H9 (cell line): ENCODE data around the gene OR1S2. TPM values are rescaled to one million over a fixed set of nuclear protein-coding genes. Genes with fewer than 3 reads are reported as not detected.

Experiments
- DNase-seq: peaks from one replicate; pipeline ENCODE4 v3.0.0-alpha.2; 2017
- H2AFZ ChIP-seq: one replicate; pipeline ENCODE4 v1.6.1; 2013; ENCODE audit warnings: mild to moderate bottlenecking, low read length, control low read depth, moderate library complexity
- H2AK5ac ChIP-seq: 2 replicates; pipeline ENCODE4 v1.6.1; 2013; ENCODE audit warnings: low read length, control low read depth, mixed read lengths; ENCODE audit not compliant: insufficient read length
- H2BK120ac ChIP-seq: one replicate; pipeline ENCODE4 v1.6.1; 2013; ENCODE audit warnings: low read depth, mild to moderate bottlenecking, low read length, control low read depth, inconsistent platforms; ENCODE audit not compliant: poor library complexity, severe bottlenecking
- H2BK12ac ChIP-seq: 2 replicates; pipeline ENCODE4 v1.6.1; 2013; ENCODE audit warnings: low read length, control low read depth, mixed read lengths, low read depth; ENCODE audit not compliant: insufficient read length
- H2BK15ac ChIP-seq: 2 replicates; pipeline ENCODE4 v1.6.1; 2013; ENCODE audit warnings: low read depth, low read length, control low read depth
- H2BK20ac ChIP-seq: one replicate; pipeline ENCODE4 v1.6.1; 2013; ENCODE audit warnings: low read depth, mild to moderate bottlenecking, low read length, control low read depth, inconsistent platforms; ENCODE audit not compliant: poor library complexity, severe bottlenecking
- H2BK5ac ChIP-seq: 2 replicates; pipeline ENCODE4 v1.6.1; 2013; ENCODE audit warnings: low read length, control low read depth, mixed read lengths; ENCODE audit not compliant: insufficient read length
- H3K14ac ChIP-seq: 2 replicates; pipeline ENCODE4 v1.6.1; 2013; ENCODE audit warnings: low read length, control low read depth; ENCODE audit not compliant: insufficient read depth
- H3K18ac ChIP-seq: 2 replicates; pipeline ENCODE4 v1.6.1; 2013; ENCODE audit warnings: low read depth, mild to moderate bottlenecking, mixed read lengths, low read length, control low read depth; ENCODE audit not compliant: insufficient read length
- H3K23ac ChIP-seq: 2 replicates; pipeline ENCODE4 v1.6.1; 2013; ENCODE audit warnings: low read length, control low read depth, mixed read lengths, low read depth; ENCODE audit not compliant: insufficient read length
- H3K23me2 ChIP-seq: 2 replicates; pipeline ENCODE4 v1.6.1; 2013; ENCODE audit warnings: low read depth, mild to moderate bottlenecking, mixed read lengths, low read length, control low read depth; ENCODE audit not compliant: insufficient read length, poor library complexity, severe bottlenecking
- H3K27ac ChIP-seq: 2 replicates; pipeline ENCODE4 v1.5.1; 2013; ENCODE audit warnings: low read length, control low read depth, mixed read lengths, low read depth; ENCODE audit not compliant: insufficient read length
- H3K27me3 ChIP-seq: 2 replicates; pipeline ENCODE4 v1.6.1; 2013; ENCODE audit warnings: low read length, control low read depth, inconsistent platforms; ENCODE audit not compliant: insufficient read depth
- H3K4ac ChIP-seq: 2 replicates; pipeline ENCODE4 v1.6.1; 2013; ENCODE audit warnings: low read depth, mild to moderate bottlenecking, control low read depth, inconsistent platforms, low read length, moderate library complexity
- H3K4me1 ChIP-seq: 2 replicates; pipeline ENCODE4 v1.6.1; 2013; ENCODE audit warnings: low read length, control low read depth, inconsistent platforms; ENCODE audit not compliant: insufficient read depth
- H3K4me2 ChIP-seq: 2 replicates; pipeline ENCODE4 v1.6.1; 2013; ENCODE audit warnings: low read length, control low read depth, mixed read lengths; ENCODE audit not compliant: insufficient read length, insufficient read depth
- H3K56ac ChIP-seq: 2 replicates; pipeline ENCODE4 v1.6.1; 2013; ENCODE audit warnings: low read depth, mild to moderate bottlenecking, mixed read lengths, low read length, control low read depth; ENCODE audit not compliant: insufficient read length
- H3K79me1 ChIP-seq: 2 replicates; pipeline ENCODE4 v1.6.1; 2013; ENCODE audit warnings: low read depth, mild to moderate bottlenecking, moderate library complexity, low read length, control low read depth, inconsistent platforms; ENCODE audit not compliant: insufficient read depth, poor library complexity, severe bottlenecking
- H3K79me2 ChIP-seq: 2 replicates; pipeline ENCODE4 v1.6.1; 2013; ENCODE audit warnings: low read length, control low read depth, inconsistent platforms; ENCODE audit not compliant: insufficient read depth
- H3K9ac ChIP-seq: 2 replicates; pipeline ENCODE4 v1.6.1; 2013; ENCODE audit warnings: low read length, control low read depth, mixed read lengths; ENCODE audit not compliant: insufficient read length; ENCODE audit errors: extremely low read depth
- H3K9me3 ChIP-seq: one replicate; pipeline ENCODE4 v1.6.1; 2013; ENCODE audit warnings: low read depth, low read length, inconsistent platforms; ENCODE audit not compliant: control insufficient read depth
- H3T11ph ChIP-seq: one replicate; pipeline ENCODE4 v1.6.1; 2013; ENCODE audit warnings: mild to moderate bottlenecking, low read length, control low read depth, inconsistent platforms
- H4K20me1 ChIP-seq: one replicate; pipeline ENCODE4 v1.6.1; 2013; ENCODE audit not compliant: control insufficient read depth, insufficient read length, insufficient read depth
- H4K5ac ChIP-seq: 2 replicates; pipeline ENCODE4 v1.6.1; 2013; ENCODE audit warnings: low read depth, mild to moderate bottlenecking, mixed read lengths, low read length, control low read depth; ENCODE audit not compliant: insufficient read length
- H4K8ac ChIP-seq: replicated peaks from 2 replicates; pipeline ENCODE4 v1.6.1; 2013; ENCODE audit warnings: low read length, control low read depth, mixed read lengths, low read depth; ENCODE audit not compliant: insufficient read length
- H4K91ac ChIP-seq: 2 replicates; pipeline ENCODE4 v1.6.1; 2013; ENCODE audit warnings: low read depth, mild to moderate bottlenecking, moderate library complexity, mixed read lengths, low read length, control low read depth; ENCODE audit not compliant: insufficient read length
- H3K27ac Mint-ChIP-seq, 3 experiments: 2 replicates in 2 of 3; 3 replicates in 1 of 3; pipeline ENCODE4 v1.8.0; 2020 to 2021; ENCODE audit warnings: mixed read lengths in 3 of 3, mild to moderate bottlenecking in 1 of 3, moderate library complexity in 1 of 3
- H3K27me3 Mint-ChIP-seq: 2 replicates; pipeline ENCODE4 v1.8.0; 2021; ENCODE audit warnings: low read depth, mild to moderate bottlenecking, moderate library complexity, mixed read lengths
- H3K36me3 Mint-ChIP-seq, 3 experiments: 2 replicates in 2 of 3; 3 replicates in 1 of 3; pipeline ENCODE4 v1.8.0; 2020 to 2021; ENCODE audit warnings: low read depth in 3 of 3, mixed read lengths in 3 of 3; ENCODE audit not compliant: insufficient read depth in 1 of 3
- H3K4me1 Mint-ChIP-seq, 2 experiments: 2 replicates each; pipeline ENCODE4 v1.8.0; 2020; ENCODE audit warnings: mixed read lengths in 2 of 2
- H3K4me3 Mint-ChIP-seq, 2 experiments: 2 replicates in 1 of 2; 3 replicates in 1 of 2; pipeline ENCODE4 v1.8.0; 2020 to 2021; ENCODE audit warnings: mild to moderate bottlenecking in 2 of 2, mixed read lengths in 2 of 2, moderate library complexity in 1 of 2
- H3K9me3 Mint-ChIP-seq, 2 experiments: 2 replicates in 1 of 2; 3 replicates in 1 of 2; pipeline ENCODE4 v1.8.0; 2020; ENCODE audit warnings: mild to moderate bottlenecking in 2 of 2, mixed read lengths in 2 of 2, moderate library complexity in 1 of 2
- WGBS: extraction: QIAGEN DNeasy Blood & Tissue Kit; methylation state at CpG from one replicate; pipeline ENCODE4 v1.1.7; 2013; ENCODE audit warnings: missing lambda C conversion rate, low lambda C conversion rate, mixed read lengths; ENCODE audit not compliant: insufficient read length; ENCODE audit errors: extremely low coverage; 5-methylcytosine and 5-hydroxymethylcytosine counted together
- total RNA-seq: library from RNA; stranded (reverse); gene quantifications from 2 replicates; pipeline ENCODE4 v1.2.1, GENCODE V29; 2021
- TF ChIP-seq, protein P1 (sequence below): fragments of 200-600 bp; sonication (generic); conservative IDR thresholded peaks from 3 replicates; pipeline ENCODE4 v1.8.0; 2021; ENCODE audit warnings: antibody characterized with exemption, mild to moderate bottlenecking

The OR1S2 gene
- total RNA-seq, 1 experiment from 2014 or later: not detected

DNA sequence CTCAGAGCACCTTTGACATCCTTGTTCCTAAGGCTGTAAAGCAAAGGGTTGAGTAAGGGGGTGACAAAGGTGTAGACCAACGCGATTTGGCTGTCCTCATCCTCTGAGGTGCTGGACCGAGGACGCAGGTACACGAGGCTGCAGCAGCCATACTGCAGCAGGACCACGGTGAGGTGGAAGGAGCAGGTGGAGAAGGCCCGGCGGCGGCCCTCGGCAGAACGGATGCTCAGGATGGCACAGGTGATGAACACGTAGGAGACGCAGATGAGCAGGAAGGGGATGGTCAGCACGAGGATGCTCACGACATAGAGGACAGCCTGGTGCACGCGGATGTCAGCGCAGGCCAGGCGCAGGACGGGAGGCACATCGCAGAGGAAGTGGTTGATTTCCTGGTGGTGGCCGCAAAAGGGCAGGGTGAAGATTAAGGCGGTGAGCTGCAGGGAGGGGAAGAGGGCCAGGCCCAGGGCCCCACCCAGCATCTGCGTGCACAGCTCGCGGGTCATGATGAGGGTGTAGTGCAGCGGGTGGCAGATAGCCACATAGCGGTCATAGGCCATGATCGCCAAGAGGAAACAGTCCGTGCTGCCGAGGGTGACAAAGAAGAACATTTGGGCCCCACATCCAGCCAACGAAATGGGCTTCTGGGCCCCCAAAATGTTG is 24.1 kb upstream of the OR1S2 start:
- Mint-ChIP-seq H3K36me3 (peaks cover 0 to 9% (median 0%) of the 10 kb centered on the region in 3 experiments; a peak in 3 of 7 replicates), H3K27me3 (no peaks in the 10 kb centered on the region), H3K9me3 (0 out of 5 replicates have a peak, but pooled peaks cover 0 to 3% of the 10 kb centered on the region in 2 experiments), H3K4me1 (no peaks in the 10 kb centered on the region), H3K27ac (no peak overlapping the region), H3K4me3 (no peak overlapping the region)
- no peaks in the 10 kb centered on the region for H3K9me3 ChIP-seq
- H3K79me2 ChIP-seq: no peaks in the 10 kb centered on the region
- no peak overlapping the region for H2BK12ac ChIP-seq
- H4K91ac ChIP-seq: no peak overlapping the region
- H3K56ac ChIP-seq: no peak overlapping the region
- H3K79me1 ChIP-seq: no peaks in the 10 kb centered on the region
- no CpG with 5 or more reads among the region's 32 CpGs for WGBS
- no peaks in the 10 kb centered on the region for H4K20me1 ChIP-seq
- H2BK120ac ChIP-seq: no peak overlapping the region
- H3K9ac ChIP-seq: no peak overlapping the region
- H3K23ac ChIP-seq: no peak overlapping the region
- H3K4me2 ChIP-seq: no peak overlapping the region
- no peak overlapping the region for H3K4ac ChIP-seq
- H3K18ac ChIP-seq: no peak overlapping the region
- H2BK5ac ChIP-seq: no peak overlapping the region
- no peak overlapping the region for H2BK15ac ChIP-seq
- no peak overlapping the region for H2AFZ ChIP-seq
- TF ChIP-seq, protein P1, sequence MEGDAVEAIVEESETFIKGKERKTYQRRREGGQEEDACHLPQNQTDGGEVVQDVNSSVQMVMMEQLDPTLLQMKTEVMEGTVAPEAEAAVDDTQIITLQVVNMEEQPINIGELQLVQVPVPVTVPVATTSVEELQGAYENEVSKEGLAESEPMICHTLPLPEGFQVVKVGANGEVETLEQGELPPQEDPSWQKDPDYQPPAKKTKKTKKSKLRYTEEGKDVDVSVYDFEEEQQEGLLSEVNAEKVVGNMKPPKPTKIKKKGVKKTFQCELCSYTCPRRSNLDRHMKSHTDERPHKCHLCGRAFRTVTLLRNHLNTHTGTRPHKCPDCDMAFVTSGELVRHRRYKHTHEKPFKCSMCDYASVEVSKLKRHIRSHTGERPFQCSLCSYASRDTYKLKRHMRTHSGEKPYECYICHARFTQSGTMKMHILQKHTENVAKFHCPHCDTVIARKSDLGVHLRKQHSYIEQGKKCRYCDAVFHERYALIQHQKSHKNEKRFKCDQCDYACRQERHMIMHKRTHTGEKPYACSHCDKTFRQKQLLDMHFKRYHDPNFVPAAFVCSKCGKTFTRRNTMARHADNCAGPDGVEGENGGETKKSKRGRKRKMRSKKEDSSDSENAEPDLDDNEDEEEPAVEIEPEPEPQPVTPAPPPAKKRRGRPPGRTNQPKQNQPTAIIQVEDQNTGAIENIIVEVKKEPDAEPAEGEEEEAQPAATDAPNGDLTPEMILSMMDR: no peak
- no peak overlapping the region for H3K14ac ChIP-seq
- no peak overlapping the region for H4K5ac ChIP-seq
- H3K23me2 ChIP-seq: no peaks in the 10 kb centered on the region
- H3T11ph ChIP-seq: no peak overlapping the region
- no peaks in the 10 kb centered on the region for H3K4me1 ChIP-seq
- no peak for DNase-seq
- H2BK20ac ChIP-seq: no peak overlapping the region
- no peak overlapping the region for H2AK5ac ChIP-seq
- H3K27ac ChIP-seq: no peak overlapping the region
- H3K27me3 ChIP-seq: no peaks in the 10 kb centered on the region
- H4K8ac ChIP-seq: no peak overlapping the region
